HG02623 (cell line): Measurements from ENCODE around the gene ELOA.
"Not testable (repeated sequence)": the region's sequence is repeated elsewhere in the genome, so short reads cannot be mapped to it uniquely, and the experiment has no call there.

Experiments used
- ATAC-seq: cut with Tn5 transposase; IDR thresholded peaks from one replicate; pipeline ENCODE4 v1.9.1; 2021; ENCODE audit warnings: moderate library complexity; ENCODE audit not compliant: unreplicated experiment

ELOA gene

DNA sequence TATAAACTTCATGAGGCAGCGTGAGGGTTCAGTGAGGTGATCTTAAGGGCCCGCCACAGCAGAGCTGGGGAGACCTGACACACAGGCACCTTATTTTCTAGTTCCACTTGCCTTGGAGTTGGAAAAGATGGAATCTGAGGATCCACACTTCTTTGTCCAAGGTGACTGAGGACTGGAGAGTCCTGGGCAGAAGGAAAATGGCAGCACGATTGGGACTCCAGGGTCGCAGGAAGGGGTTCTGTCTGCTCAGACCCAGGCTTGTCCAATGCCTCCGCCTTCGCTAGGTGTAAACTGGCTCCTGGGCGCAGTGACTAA is 55.9 kb downstream of the ELOA start:
- no peak for ATAC-seq

DNA sequence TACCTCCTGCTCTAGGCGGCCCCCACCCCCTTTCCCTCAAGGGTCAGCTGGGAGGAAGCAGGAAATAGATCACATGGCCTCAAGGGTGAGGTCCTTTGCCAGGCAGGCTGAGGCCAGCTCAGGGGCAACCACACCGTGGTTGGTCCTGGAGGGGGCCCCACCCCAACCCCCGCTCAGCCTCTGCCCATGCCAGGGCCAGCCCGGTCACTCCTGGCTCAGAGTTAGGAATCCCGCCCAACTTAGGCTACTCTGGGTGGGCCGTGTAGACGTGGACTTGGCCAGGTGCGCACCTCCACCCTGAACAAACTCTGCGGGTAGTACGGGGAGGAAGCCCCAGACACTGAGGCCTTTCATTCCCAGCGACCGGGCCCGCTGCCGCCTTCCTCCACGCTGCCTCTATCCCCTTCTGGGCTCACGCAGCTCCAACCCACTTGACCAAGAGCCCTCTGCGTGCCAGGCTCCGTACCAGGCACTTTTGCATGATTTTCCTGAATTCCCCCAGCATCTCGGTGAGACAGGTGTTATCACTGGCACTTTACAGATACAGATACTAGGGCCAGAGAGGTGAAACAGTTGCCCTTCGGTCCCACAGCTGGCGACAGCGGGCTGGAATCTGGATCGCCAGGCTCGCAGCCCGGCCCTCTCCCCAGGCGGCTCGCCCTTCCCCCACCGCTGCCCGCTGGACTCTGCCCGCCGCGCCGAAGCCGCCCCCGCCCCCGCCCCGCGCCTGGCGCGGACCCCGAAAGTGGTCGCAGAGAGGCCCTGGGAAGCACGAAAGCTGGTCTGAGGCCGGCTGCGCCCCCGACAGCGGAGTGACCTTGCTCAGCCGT is 56.5 kb downstream of the ELOA start:
- peak; percentile 3 for ATAC-seq

DNA sequence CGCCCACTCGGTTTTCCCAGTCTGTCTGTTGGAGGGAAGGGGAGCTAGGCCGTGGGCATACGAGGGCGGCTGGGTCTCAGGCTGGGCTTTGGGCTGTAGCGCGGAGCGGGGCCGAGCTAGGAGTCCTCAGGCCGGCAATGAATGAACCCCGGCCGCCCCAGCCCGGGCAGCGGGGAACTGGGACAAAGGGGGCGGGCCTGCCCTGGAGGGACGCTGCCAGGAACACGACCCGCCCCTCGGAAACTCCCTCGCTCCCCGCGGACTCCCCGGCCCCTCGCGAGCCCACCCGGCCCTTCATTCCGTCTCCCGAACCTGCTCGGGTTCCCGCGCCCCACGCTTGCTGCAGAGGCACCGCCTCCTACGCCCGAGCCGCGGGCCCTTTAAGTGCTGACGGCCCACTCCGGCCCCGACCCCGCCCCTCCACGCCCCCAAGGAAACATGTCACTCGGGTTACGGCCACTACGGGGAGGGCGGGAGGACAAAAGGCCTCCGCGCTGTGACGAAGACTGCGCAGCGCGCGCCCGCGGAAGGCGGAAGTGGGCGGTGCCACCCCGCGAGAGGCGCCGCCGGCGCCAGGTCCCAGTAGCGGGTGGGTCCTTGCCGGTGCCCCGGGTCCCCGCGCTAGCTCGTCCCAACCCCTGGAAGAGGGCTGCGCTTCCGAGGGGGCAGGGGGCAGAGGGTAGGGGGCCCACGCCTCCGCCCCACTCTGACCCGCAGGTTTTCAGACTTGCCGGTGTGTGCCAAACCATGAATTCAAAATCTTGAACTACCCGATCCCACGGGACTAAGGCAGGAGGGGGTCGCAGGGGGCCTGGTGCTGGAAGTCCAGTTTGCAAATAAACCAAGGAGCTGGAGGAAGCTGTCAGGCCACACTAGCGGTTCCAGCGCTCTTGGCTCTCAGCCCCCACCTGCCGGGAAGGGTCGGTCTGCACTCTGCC is 57.4 kb downstream of the ELOA start, which contains the start of gene GALE:
GALE (minus strand) TSS at position 355 of the 938 bp plus-strand sequence. CDS start 1,747 bp downstream, outside the sequence.
- ATAC-seq: peak; percentile 76

DNA sequence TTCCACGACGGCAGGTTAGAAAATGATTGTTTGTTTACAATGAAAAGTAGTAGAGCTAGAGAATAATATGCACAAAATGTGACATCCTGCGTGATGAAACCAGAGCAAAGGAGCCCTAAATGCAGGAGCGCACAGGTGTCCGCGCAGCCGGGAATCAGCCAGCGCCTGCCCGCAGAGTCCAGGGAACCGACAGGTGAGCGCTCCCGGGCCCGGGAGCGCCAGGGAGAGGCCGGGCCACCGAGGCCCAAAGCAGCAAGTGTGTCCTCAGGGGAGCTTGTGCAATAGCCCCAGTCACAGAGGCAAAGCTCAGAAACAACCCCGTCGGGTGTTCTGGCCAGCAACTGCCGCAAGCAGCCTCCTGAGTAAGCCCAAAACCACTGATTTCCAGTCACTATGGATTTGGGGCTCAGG is 58.1 kb downstream of the ELOA start:
- no peak for ATAC-seq

DNA sequence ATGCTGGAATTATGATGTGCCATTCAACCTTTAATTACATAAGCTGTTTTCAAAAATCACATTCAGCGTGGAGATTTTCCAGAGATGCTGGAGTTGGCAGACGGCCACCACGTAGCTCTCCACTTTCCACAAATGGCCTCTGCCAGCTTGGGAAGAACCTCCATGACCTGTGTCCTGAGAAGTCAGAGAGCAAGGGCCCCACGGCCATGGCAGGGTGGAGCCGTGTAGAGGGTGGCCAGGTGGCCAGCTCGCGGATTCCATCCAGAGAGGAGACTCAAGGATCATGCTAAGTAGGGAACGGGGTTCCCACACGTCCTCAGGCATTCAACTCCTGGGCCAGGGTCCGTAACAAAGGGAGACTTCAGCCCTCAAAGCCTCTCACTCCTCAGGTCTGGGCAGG is 58.6 kb downstream of the ELOA start:
- ATAC-seq: no peak

DNA sequence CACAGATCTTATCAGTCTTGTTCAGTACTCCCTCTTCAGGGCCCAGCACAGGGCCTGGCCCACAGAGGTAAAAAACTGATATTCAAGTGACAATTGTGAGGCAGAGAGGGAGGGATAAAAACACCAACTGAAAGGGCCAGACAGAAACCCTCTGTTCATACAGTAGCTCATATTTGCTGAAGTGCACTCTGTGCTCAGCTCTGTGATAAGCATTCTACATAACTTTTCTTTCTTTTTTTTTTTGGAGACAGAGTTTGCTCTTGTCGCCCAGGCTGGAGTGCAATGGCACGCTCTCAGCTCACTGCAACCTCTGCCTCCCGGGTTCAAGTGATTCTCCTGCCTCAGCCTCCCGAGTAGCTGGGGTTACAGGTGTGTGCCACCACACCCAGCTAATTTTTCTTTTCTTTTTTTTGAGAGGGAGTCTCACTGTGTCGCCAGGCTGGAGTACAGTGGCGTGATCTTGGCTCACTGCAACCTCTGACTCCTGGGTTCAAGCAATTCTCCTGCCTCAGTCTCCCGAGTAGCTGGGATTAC is 59.6 kb downstream of the ELOA start:
- ATAC-seq: not testable (repeated sequence)

DNA sequence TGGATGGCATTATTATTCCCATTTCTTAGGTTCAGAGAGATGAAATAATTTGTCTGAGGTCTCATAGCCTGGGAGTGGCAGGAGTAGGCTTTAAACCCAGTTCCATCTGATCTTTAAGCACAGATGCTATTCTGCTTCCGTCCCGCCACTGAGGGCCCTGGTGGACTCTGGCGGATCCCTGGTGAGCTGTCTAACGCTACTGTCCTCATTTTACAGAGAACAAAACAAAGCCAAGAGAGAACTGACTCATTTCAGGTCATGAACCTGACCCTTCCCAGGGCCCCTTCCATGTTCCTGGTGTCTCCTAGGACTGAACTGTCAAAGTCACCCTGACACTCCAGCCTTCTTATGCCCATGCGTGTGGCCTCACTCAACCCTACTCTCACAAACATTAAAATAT is 60.4 kb downstream of the ELOA start:
- no peak for ATAC-seq

DNA sequence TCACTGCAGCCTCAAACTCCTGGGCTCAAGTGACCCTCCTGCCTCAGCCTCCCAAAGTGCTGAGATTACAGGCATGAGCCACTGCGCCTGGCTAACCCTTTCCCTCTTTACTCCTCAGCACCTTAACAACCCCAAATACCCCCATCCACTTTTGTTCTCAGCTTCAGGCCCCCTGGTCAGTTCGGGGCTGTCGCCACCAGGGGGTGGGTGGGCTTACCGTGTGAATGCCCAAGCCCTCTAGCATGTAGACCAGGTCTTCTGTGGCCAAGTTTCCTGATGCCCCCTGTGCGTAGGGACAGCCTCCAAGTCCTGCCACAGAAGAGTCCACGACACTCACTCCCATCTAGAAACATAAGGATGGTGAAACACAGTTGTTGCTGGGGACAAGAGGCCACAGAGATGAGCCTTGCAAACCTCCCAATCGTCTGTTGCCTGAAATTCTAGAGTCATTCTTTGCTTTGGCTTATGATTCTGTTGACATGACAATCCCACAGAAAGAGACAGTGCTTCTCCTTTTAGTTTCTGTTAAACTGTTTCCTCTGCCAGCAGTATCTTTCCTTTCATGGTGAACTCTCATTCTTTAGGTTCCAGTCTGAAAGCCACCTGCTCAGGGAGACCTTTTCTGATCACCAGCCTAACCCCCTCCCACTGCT is 61.0 kb downstream of the ELOA start:
- no peak for ATAC-seq

DNA sequence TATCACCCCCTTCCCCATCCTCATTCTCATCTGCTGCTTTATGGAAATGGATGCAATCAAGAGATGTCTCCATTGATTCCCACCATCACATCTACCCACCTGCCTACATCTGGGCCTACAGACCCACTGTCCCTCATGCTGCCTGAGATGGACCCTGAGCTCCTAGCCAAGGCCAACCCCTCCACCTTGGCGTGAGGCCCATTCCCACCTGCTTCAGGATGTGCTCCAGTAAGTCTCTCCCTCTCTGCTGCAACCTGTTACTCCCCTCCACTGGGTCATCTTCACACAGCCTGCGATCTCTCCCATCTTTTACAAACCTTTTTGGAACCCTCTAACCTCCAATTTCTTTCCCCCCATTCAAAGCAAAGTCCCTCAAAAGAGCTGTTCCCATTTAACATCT is 61.8 kb downstream of the ELOA start:
- ATAC-seq: no peak

DNA sequence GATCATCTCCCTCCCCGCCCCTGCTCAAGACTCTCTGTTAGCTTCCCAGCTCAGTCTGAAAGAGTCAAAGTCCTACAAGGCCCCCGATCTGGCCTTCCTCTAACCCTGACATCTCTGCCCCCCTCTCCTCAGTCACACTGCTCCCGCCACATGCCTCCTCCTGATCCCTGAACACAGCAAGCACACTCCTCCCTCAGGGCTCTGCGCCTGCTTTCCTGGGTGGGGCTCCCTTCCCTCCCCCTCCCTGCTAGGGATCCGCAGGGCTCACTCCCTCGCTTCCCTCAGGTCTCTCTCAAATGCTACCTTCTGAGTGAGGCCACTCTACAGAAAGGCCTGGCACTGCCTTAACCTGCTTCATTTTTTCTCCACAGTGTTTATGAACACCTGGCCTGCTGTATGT is 63.0 kb downstream of the ELOA start:
- ATAC-seq: no peak

DNA sequence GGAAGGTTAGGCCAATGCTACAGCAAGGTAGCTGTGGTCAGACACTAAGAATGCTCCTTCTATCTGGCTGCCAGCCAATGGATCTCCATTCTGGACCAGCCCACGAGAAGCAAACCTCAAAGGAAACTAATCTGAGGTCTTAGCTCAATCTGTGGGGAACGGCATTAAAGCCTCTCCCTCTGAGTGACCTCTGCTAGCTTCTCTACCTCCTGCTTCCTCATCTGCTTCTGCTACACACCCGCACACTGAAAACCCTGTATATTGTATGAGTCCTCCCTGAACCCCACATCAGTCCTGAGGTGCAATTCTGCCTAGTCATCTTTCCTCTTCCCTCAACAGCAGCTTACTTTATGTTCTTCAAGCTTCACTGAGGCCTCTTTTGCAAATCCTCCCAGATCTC is 64.2 kb downstream of the ELOA start:
- no peak for ATAC-seq

DNA sequence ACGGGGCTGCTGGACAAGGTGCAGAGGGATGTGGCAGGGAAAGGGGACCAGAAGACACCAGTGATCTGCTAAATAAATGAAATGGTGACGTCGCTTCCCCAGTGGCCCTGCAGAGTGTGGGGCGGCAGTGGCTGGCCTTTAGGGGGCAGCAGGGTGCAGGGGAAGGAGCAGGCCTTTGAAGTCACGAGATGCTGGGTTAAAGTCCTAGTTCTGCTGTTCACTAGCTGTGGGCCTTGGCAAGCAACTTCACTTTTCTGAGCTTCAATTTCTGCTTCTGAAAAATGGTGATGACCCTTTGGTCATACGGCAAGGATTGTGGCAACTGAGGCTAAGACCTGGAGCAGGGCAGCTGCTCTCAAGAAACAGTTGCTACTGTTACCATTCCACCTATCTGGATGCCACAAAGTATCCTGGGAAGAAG is 66.5 kb downstream of the ELOA start:
- peak; percentile 67 for ATAC-seq

DNA sequence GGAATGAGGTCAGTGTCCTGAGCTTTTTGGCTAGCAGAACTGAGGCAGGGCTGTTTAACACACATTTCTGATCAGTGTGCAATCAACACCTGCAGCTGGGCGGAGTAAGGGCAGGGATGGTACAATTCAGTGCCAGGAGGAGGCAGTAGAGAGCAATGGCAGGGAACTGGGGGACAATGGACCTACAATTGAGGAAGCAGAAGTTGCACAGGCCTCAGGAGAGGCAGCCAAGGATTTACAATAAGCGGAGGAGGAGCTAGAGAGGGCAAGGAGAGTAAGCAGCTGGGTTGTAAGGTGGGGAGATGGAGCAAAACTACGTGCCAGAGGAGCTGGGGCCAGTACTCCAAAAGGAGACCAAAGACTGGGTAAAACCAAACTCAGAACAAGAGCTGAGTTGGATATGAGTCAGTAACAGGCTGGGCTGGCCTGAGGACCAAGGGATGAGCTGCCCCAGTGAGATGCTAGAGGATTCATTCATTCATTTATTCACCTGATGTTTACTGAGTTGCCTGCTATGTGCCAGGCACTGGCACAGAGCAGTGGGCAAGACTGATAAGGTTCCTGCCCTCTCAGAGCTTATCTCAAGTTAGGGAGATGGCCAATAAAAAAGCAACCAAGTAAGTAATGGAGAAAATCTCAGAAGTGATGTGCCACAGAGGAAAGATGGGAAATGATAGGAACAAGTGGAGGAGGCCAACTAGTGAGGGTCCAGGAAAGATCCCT is 67.7 kb downstream of the ELOA start:
- no peak for ATAC-seq
